ENCODE results near the gene CUL7.

The CUL7 gene

GRCh38 chr6:43076464-43077332 lies 23.0 kb upstream of the CUL7 start:
- DNase-seq, result no peak

DNA sequence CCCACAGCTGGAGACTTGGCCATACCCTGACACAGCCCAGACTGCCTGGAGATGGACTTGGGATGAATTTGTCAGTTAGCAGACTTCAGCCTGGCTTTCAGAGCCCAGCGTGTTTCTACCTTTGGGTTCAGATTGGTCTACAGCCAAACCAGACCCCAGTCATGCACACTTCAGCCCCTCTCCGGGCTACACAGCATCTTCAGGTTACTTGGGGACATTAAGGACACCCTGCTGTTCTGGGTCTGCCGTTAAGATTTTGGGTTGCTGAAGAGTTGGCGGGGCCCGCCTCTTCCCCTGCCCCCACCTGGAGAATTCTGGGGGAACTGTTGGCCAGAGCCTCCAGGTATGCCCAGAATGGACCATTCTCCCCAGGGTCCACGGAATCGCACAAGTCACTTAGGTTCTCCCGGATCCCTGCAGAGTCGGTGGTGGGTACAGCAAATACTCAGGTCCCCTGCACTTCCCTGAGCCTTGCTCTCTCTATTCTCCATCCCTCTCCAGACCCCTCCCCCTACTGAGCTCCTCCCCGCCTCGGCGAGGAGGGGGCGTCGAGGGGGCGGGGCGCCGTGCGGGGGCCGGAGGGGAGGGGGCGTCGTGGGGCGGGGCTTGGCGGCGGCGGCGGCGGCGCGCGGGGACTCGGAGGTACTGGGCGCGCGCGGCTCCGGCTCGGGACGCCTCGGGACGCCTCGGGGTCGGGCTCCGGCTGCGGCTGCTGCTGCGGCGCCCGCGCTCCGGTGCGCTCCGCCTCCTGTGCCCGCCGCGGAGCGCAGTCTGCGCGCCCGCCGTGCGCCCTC lies 22.2 kb upstream of the CUL7 start, which contains the start of gene PTK7:
TSS of gene PTK7 (plus strand) at position 645 of the 794 bp plus-strand sequence. CDS start 175 bp downstream, outside the sequence.
- DNase-seq, result no peak

DNA sequence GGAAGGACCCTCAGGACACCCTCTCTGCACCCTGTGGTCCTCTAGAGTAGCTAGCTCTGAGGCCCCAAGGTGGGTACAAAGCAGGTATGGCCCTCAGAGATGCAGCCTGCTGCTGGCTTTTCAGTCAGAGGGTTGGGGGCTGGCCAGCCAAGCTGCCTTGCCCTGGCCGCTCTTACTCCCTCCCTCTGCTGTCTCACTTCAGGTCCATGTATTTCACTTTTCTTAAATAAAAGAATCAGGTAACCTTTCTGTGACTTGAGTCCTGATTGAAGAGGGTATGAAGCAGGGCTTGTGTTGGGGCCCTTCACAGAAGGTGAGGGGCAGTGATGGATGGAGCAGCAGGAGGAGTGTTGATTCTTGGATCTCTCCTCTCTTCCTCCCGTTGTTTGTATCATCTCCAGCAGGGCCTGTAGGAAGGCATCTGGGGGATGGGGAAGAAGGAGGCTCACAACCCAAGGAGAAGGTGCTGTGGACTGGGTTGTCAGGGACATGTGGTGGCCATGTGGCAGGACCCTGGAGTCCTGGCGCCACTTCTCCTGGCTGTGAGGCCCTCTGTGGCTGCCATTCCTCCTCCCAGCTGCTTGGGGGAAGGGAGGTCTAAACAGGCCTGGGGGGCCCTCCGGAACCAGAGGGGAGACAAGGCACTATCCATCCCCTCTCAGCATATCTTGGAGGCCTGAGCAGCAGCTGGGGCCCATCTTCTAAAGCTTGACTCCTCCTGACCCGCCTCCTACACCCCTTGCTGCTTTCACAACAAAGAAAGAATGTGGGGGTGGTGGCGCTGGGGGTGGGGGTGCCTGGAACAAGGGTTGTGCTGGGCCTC lies 21.4 kb upstream of the CUL7 start:
- no peak for DNase-seq

DNA sequence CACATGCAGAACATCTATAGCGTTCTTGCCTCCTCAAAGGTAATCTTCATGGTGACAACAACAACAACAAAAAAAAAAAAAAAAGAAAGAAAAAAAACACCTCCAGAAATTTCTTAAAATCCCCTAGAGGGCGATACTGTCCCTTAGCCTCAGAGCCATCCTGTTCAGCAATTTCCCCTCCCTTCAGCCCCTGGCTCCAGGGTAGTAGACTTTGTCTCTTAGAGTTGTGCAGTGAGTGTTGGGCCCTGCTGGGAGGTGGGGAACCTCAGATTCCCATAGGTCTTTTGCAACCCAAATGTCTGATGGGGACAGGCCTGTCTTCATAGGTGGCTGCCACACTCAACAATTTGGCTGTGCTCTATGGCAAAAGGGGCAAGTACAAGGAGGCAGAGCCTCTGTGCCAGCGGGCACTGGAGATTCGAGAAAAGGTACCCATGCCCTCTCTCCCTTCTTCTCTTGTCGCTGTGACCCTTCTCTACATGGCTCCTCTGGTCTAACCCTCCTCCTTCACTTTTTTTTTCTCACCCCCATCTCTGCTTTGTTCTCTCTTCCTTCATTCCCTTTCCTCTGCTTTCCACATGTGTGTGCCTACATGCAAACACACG lies 16.5 kb upstream of the CUL7 start:
- no peak for DNase-seq

- no peak for DNase-seq
These were observed 9.2 kb upstream of the CUL7 start for GRCh38 chr6:43062818-43063217.

- DNase-seq, result no peak
These were observed 8.2 kb upstream of the CUL7 start for GRCh38 chr6:43061861-43062260.

- DNase-seq, result no peak
These were observed 7.3 kb upstream of the CUL7 start for GRCh38 chr6:43060755-43061633.

- DNase-seq, result no peak
These were observed 6.5 kb upstream of the CUL7 start for GRCh38 chr6:43060034-43060754.

- peak; percentile 98 for DNase-seq
These were observed 5.8 kb upstream of the CUL7 start, which contains the start of the genes KLC4 and MRPL2 for GRCh38 chr6:43059168-43060033. KLC4 (plus strand) TSS chr6:43059631; CDS start chr6:43061336, 1,705 bp downstream. MRPL2 (minus strand) TSS chr6:43059434; CDS start chr6:43059381, 53 bp downstream.

DNA sequence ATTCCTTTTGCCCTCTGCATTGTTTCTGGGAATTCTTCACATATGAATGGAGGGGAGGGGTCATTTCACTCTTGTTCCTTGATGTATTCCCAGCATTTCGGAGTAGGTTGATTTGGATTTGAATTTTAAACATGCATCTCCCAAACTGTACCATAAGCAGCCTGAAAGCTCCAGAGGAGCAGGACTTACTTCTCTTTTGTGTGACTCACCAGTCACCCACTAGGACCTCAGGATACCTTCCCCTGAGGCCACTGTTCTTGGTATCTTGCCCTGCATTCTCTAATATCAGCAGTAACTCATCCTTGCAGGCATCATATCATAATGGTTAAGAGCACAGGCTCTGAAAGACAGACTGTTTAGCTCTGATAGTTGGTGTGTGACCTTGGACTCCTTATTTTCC lies 4.9 kb upstream of the CUL7 start:
- DNase-seq, result no peak

- DNase-seq, result no peak
These were observed 2.3 kb upstream of the CUL7 start for GRCh38 chr6:43055966-43056365.

DNA sequence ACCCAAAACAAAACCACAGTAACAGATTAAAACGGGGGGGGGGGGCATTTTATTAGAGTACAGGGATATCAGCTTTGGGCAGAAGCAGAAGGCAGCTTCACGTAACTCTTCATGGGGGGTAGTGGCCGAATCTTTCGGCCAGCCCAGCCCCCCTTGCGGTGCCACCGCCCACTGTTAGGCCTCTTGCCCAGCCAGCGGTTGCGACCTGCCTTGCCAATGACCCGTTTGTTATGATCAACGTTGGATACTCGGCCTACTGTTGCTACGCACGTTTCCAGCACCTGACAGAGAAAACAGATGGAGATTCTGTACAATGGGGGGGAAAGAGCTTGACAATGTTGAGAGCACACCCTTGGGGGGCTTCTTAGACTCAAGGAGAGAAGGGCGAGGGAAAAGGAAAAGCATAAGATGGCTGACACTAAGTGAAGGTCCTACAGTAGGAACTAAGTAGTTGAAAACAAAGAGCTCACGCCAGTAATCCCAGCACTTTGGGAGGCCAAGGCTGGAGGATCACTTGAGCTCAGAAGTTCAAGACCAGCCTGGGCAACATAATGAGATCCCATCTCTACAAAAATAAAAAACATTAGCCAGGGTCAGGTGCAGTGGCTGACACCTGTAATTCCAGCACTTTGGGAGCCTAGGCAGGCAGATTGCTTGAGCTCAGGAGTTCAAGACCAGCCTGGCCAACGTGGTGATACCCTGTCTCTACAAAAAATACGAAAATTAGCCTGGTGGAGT lies 724 bp upstream of the CUL7 start:
- no peak for DNase-seq

GRCh38 chr6:43052842-43053544 lies 658 bp downstream of the CUL7 start:
- DNase-seq, result peak; percentile 19

- DNase-seq, result no peak
These were observed 1.3 kb downstream of the CUL7 start for GRCh38 chr6:43052225-43052841.

GRCh38 chr6:43050981-43051380 lies 2.7 kb downstream of the CUL7 start:
- no peak for DNase-seq

DNA sequence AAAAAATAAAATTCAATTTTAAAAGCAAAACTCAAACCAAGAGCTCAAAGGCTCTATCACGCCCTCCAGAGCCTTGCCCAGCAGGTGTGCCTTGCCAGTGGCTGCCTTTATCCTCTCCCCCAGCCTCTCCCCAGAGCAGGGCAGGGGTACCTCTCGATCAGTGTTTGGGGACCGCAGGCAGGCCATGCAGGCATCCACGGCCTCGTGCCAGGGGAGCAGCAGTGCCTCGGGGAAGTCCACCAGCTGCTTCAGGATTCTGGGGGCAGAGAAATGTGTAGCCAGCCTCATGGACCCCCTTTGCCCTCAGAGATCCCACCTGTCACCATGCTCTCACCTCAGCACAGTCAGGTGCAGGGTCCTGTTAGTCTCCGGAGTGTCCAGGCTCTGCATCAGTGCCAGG lies 5.7 kb downstream of the CUL7 start:
- no peak for DNase-seq

GRCh38 chr6:43045371-43045930 lies 8.2 kb downstream of the CUL7 start:
- DNase-seq, result no peak

All from stimulated activated naive CD4-positive, alpha-beta T cell treated with Interleukin-2 at 50 U/mL for 16 hours (primary cell).